Mesothelial cell of epicardium (in vitro differentiated cells): ENCODE measurements around the gene ANO1. TPM values are rescaled to one million over a fixed set of nuclear protein-coding genes. Genes with fewer than 3 reads are reported as not detected.

Experiments
- DNase-seq, 2 experiments: peaks; one replicate each; pipeline ENCODE4 v3.0.0; 2021; ENCODE audit warnings: low spot score in 2 of 2; ENCODE audit not compliant: unreplicated experiment in 2 of 2
- H3K27ac Mint-ChIP-seq: 2 replicates; pipeline ENCODE4 v1.8.0; 2021; ENCODE audit warnings: mixed read lengths
- H3K27me3 Mint-ChIP-seq: 2 replicates; pipeline ENCODE4 v1.8.0; 2021; ENCODE audit warnings: low read depth, mixed read lengths
- H3K36me3 Mint-ChIP-seq: 2 replicates; pipeline ENCODE4 v1.8.0; 2021; ENCODE audit warnings: mixed read lengths
- H3K4me1 Mint-ChIP-seq: 2 replicates; pipeline ENCODE4 v1.8.0; 2021; ENCODE audit warnings: mixed read lengths
- H3K4me3 Mint-ChIP-seq: 2 replicates; pipeline ENCODE4 v1.8.0; 2021; ENCODE audit warnings: mild to moderate bottlenecking, moderate library complexity, mixed read lengths
- H3K9me3 Mint-ChIP-seq: 2 replicates; pipeline ENCODE4 v1.8.0; 2021; ENCODE audit warnings: mixed read lengths
- CTCF ChIP-seq: fragments of 200-600 bp; sonication (generic); IDR thresholded peaks from one replicate; pipeline ENCODE4 v1.5.0; 2021; ENCODE audit warnings: antibody characterized with exemption; ENCODE audit not compliant: unreplicated experiment
- total RNA-seq: library from RNA; stranded (reverse); gene quantifications from 3 replicates; pipeline ENCODE4 v1.2.1, GENCODE V29; 2021

ANO1 gene
- total RNA-seq, 1 donor from 2014 or later, result 37.2 TPM

- Mint-ChIP-seq H3K36me3 (no peaks in the 10 kb centered on the region), H3K27me3 (peaks cover 15% of the 10 kb centered on the region), H3K9me3 (no peaks in the 10 kb centered on the region), H3K4me3 (no peak overlapping the region), H3K27ac (no peak overlapping the region), H3K4me1 (no peaks in the 10 kb centered on the region)
- TF ChIP-seq CTCF, result no peak
- no peak for DNase-seq
Measured at GRCh38 chr11:70226967-70227366, 148.8 kb downstream of the ANO1 start.

GRCh38 chr11:70229737-70230136, 151.6 kb downstream of the ANO1 start:
- Mint-ChIP-seq H3K27ac (no peak overlapping the region), H3K4me3 (no peak overlapping the region), H3K9me3 (no peaks in the 10 kb centered on the region), H3K4me1 (no peaks in the 10 kb centered on the region), H3K36me3 (no peaks in the 10 kb centered on the region), H3K27me3 (peaks cover 2% of the 10 kb centered on the region)
- no peak for TF ChIP-seq CTCF
- DNase-seq, result no peak

GRCh38 chr11:70230151-70230839, 152.2 kb downstream of the ANO1 start:
- no peaks in the 10 kb centered on the region for H3K4me1 Mint-ChIP-seq
- TF ChIP-seq CTCF, result no peak
- H3K9me3 Mint-ChIP-seq, result no peaks in the 10 kb centered on the region
- no peak overlapping the region for H3K27ac Mint-ChIP-seq
- DNase-seq, result no peak
- H3K27me3 Mint-ChIP-seq, result no peaks in the 10 kb centered on the region
- H3K36me3 Mint-ChIP-seq, result no peaks in the 10 kb centered on the region
- H3K4me3 Mint-ChIP-seq, result no peak overlapping the region

- H3K36me3 Mint-ChIP-seq, result no peaks in the 10 kb centered on the region
- no peaks in the 10 kb centered on the region for H3K27me3 Mint-ChIP-seq
- no peak overlapping the region for H3K27ac Mint-ChIP-seq
- TF ChIP-seq CTCF, result no peak
- no peaks in the 10 kb centered on the region for H3K4me1 Mint-ChIP-seq
- H3K9me3 Mint-ChIP-seq, result no peaks in the 10 kb centered on the region
- no peak for DNase-seq
- no peak overlapping the region for H3K4me3 Mint-ChIP-seq
Measured at GRCh38 chr11:70230840-70231710, 153.0 kb downstream of the ANO1 start.

- Mint-ChIP-seq H3K4me1 (no peaks in the 10 kb centered on the region), H3K9me3 (no peaks in the 10 kb centered on the region), H3K27me3 (no peaks in the 10 kb centered on the region), H3K36me3 (no peaks in the 10 kb centered on the region), H3K4me3 (no peak overlapping the region), H3K27ac (no peak overlapping the region)
- TF ChIP-seq CTCF, result no peak
- no peak for DNase-seq
Measured at GRCh38 chr11:70233034-70233433, 154.9 kb downstream of the ANO1 start.
